HG03175 (cell line): Measurements from ENCODE around the gene CLEC2L.

Experiments used
- ATAC-seq: cut with Tn5 transposase; IDR thresholded peaks from one replicate; pipeline ENCODE4 v1.9.1; 2021; ENCODE audit warnings: mild to moderate bottlenecking, moderate library complexity; ENCODE audit not compliant: unreplicated experiment

The CLEC2L gene

DNA sequence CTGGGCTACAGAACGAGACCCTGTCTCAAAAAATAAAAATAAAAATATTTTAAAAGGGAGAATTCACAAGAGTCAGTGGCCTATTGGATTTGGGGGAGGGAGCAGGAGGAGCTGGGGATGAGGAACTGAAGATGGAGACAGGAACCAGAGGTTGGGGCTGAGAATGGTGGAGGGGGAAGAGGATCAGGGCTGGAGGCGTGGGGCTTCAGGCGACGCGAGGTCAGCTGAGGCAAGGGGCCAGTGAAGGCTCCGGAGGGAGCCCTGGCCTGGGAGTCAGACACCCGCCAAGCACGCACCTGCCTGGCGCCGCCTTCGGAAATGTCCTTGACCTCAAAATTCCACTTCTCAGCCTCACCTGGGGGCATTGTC, 671 bp upstream of the CLEC2L start:
- ATAC-seq: no peak

- no peak for ATAC-seq
Measured at GRCh38 chr7:139523968-139524815, 707 bp downstream of the CLEC2L start.

DNA sequence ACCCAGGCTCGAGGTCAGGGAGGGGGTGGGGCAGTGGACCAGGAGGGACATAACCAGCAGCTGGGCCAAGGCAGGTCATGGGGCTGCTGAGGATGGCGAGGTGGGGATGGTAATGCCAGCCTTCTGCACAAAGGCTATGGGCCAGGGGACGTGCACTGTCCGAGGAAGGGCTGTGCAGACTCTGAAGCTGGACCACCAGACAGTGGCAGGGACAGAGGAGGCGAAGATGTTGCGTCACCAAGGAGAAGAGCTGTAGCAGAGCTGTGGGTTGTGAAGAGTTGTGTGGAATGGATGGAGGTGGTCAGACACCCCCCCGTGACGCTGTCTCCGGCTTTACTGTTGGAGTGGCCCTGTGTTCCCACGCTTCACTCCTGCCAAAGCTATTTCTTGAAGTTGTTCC, 1.8 kb downstream of the CLEC2L start:
- ATAC-seq: no peak

- ATAC-seq: no peak
Measured at GRCh38 chr7:139525750-139526149, 2.3 kb downstream of the CLEC2L start.

DNA sequence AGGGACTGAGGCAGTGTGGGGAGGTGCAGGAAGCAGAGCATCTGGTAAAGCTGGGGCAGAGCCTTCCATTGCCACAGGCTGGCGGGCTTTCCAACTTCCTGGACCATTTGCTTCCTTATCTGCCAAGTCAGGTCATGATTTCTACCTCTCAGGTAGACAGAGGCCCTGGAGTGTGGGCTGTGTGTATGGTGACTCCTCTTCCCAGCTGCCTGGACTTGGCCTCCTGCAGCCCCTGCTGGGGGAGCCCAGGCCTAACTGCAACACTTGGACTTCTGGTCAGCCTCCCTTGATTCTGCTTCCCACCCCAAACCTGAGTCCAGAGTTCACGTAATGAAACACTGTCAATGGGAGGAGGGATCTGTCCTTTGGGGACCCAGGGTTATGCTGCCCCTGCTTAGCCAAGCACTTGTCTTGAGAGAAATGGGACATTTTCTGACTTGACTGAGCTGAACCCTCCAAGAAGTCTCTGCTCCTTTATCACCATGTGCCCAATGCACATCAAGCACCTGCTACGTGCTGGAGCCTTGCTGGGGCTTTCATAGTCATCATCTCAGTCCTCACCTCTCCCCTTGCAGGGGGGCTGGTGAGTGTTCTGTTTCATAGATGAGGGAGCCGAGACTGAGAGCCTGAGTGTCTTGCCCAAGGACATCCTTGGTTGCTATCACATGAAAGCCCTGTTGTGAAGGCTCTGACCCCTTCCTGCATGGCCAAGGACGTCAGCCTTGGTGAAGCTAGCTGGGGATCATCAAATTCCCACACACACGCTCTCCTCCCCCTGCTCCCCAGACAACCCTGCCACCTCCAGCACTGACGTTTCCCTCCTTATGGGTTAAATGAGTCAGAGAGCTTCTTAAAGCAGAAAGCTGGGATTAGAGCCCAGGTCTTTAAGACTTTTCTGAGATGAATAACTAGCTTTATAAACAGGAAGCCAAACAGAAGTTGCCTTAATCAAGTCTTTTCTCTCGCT, 3.4 kb downstream of the CLEC2L start:
- no peak for ATAC-seq

DNA sequence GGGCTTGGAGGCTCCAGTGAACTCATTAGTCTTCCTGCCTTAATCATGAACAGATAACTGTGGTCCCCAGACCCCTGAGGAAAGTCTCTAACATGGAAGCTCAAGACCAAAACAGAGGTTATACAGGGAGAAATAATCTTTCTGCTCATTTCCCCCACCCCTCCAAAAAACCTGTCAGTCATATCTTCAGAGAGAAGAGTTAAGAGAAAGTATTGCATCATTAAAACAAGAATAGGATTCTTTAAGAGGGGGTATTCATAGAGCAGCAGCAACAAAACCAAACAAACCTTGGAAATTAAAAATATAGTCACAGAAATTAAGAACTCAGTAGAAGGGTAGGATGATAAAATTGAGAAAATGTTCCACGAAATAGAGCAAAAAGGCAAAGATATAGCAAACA, 7.6 kb downstream of the CLEC2L start:
- no peak for ATAC-seq

DNA sequence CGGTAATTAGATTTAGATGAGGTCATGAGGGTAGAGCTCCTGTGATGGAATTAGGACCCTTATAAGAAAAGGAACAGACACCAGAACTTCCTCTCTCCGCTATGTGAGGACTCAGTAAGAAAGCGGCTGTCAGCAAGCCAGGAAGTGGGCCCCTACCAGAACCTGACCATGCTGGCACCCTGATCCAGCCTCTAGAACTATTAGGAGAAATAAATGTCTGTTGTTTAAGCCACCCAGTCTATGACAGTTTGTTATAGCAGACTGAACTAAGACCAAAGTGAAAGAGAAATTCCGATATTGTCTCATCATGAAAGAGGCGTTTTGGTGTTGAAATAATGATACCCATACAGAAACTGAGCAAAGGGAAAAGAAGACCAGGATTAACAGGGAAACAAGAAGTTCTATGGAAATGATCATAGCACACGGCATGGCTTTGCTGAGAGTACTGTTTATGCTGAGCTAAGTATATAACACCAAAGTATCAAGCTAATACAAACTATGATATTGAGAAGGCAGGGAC, 9.2 kb downstream of the CLEC2L start:
- no peak for ATAC-seq

- ATAC-seq: no peak
Measured at GRCh38 chr7:139534096-139534495, 10.6 kb downstream of the CLEC2L start.

GRCh38 chr7:139534966-139535651, 11.6 kb downstream of the CLEC2L start:
- no peak for ATAC-seq

GRCh38 chr7:139536152-139536551, 12.7 kb downstream of the CLEC2L start:
- ATAC-seq: no peak

DNA sequence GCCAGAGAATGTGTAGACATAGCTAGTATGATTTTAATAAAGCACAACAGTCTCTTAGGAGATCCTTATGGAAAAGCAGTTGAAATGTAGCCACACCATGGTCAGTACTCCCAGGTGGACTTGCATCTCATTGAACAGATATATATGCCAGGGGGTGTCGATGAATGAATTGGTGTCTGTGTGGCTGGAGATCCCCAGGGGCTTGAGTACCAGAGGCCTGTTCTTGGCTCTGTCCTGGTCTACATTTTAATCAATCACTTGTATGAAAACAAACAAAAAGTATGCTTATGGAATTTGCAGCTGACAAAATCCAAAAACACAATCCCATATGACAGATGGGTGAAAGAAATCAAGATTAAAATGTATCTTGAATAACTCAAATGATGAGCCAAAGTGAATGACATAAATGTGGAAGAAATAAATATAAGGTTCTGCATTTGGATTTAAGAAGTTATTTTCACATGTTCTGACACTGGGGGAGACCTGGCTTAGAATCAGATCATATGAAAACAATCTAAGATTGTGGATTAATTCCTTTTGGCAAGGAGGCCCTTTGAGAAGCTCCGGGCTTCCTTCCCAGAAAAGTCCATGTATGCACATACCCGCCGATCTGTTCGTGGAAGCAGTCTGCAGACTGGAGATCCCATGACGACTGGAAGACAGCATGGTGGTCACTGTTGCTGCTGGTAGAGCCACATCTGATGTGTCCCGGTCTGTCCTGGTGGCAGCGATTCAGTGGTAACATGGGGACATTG, 15.6 kb downstream of the CLEC2L start:
- no peak for ATAC-seq

DNA sequence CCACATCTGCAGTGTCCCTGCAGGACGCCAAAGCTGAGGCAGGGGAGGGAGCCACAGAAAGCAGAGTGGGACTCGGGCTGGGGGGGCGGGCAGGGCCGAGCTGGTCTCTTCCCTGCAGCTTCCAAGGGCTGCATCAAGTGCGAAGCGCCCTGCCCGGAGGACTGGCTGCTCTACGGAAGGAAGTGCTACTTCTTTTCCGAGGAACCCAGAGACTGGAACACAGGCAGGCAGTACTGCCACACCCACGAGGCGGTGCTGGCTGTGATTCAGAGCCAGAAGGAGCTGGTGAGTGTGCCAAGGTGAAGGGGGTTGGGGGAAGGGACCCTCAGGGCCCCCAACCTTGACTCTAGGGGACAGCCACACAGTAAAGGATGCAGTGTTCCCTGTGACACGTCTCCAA, 16.7 kb downstream of the CLEC2L start:
- ATAC-seq: no peak

- ATAC-seq: no peak
Measured at GRCh38 chr7:139541600-139542307, 18.3 kb downstream of the CLEC2L start.

GRCh38 chr7:139542308-139543151, 19.0 kb downstream of the CLEC2L start:
- ATAC-seq: no peak

GRCh38 chr7:139543801-139544603, 20.5 kb downstream of the CLEC2L start:
- no peak for ATAC-seq

DNA sequence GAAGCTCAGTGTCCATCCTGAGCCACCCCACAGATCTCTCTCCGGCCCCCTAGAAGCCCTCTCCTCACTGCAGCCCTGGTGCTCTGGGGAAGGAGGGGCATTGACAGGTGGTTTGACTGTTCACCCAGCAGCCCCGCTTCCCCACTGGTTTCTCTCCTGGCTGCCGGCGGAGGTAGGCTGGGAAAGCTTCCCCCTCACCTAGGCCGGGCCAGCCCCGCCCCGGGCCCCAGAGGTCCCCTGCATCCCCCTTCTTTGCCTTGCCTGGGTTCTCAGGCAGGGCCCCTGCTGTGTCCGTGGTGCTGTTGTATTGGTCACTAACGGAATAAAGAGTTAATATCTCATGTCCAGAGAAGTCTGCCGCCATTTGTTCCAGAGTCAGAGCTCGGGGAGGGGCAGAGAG, 21.2 kb downstream of the CLEC2L start:
- no peak for ATAC-seq

GRCh38 chr7:139548302-139549028, 25.0 kb downstream of the CLEC2L start:
- no peak for ATAC-seq
